ENCODE measurements around the gene EMID1.

EMID1 gene

DNA sequence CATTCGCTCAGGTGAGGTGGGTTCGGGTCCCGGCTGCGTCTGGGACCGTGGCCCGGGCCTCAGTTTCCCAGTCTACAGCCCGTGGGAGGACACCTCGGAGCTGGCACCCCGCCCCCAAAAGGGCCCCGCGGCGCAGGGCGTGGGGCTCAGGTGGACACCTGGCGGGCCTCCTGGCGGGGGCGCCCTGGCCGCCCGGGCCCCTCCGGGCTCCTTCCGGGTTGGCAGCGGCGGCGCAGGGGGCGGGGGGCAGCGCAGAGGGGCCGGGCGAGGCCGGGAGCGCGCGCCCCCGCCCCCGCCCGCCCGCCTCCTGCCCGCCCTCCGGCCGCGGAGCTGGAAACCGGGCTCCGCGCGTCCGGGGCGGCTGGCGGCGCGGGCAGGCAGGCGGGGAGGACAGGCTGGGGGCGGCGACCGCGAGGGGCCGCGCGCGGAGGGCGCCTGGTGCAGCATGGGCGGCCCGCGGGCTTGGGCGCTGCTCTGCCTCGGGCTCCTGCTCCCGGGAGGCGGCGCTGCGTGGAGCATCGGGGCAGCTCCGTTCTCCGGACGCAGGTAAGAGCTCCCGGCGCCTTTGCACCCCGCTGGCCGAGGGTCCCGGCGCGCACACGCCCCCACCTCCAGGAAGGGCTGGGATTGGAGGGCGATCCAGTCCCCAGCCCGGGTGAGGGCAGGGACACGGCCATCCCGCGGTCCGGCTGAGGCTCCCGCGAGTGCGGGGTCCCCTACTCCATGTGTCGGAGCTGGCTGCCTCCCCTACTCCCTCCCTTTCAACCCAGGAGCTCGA is at the start of gene EMID1:
Gene EMID1, plus strand, starts transcription at position 303 of the 778 bp plus-strand sequence. Its CDS starts 143 bp downstream, at position 446.
- DNase-seq (ENCODE audit: low read depth, low spot score) = no peak

DNA sequence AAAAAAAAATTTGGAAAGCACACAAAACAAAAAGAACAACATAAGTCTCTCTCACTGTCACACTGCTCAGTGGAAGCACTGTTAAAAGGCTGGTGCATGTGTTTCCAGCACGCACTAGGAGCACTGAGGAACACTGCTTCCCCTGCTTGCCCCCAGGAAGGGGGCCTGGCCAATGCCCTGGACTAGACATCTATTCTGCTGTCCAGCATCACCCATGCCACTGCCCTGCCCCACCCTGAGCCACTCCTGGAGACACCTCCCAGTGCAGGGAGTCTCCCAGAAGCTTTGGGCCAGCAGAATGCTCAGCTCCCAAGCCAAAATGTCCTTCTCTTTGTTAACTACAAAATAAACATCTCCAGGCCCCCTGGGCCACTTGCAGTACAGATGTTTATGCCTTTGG is 49.7 kb upstream of the EMID1 start:
- no peak for DNase-seq (ENCODE audit: low read depth, low spot score)

DNA sequence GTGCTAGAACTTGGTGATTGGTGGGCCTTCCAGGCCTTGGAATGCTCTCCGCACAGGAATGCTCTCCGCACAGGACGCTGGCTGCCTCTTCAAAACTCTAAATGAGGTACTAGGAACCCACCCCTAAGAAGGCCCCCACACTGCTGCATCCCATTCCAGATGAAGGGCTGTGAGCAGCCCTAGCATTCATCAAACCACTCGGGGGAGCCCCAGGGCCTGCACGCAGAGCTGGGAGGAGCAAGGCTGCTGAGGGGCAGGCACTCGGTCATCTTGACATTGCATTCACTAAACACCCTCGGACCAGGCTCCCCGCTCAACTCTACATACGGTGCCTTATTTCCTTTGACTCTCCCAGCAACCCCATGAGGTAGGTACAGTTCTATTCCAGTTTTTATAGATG is 49.2 kb upstream of the EMID1 start:
- DNase-seq (ENCODE audit: low read depth, low spot score) = no peak

DNA sequence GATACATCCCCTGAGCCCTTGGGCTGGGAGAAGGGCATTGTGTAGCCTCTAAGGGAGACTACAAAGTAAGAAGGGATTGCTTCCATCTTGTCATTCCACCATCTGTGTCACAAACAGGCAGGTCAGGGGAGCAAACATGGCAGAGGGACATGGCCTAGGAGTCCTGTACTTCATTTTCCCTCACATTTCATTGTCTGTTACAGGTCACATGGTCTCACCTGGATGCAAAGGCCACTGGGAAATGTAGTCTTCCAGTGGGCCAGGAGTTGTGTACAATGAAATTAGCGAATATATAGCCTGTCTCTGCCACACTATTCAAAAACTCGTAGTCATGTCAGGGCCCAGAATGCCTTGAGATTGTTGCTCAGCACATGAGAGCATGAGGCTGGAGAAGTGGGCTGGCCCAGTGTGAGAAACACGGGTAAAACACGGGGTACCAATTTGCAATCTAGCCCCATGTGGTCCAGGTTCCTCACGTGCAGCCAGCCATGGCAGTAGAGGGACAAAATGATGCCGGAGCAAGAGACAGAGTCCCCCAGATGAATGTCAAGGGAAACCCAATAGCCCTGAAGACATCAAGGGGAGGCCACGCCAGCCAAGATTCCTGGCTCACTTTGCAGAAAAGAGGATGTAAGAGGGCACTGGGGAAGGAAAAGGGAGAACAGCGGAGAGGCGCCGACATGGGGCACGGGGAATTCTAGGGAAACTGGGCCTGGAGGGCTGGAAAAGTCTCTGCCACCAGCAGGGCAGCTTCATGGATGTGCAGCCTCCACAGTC is 47.7 kb upstream of the EMID1 start:
- no peak for DNase-seq (ENCODE audit: low read depth, low spot score)

DNA sequence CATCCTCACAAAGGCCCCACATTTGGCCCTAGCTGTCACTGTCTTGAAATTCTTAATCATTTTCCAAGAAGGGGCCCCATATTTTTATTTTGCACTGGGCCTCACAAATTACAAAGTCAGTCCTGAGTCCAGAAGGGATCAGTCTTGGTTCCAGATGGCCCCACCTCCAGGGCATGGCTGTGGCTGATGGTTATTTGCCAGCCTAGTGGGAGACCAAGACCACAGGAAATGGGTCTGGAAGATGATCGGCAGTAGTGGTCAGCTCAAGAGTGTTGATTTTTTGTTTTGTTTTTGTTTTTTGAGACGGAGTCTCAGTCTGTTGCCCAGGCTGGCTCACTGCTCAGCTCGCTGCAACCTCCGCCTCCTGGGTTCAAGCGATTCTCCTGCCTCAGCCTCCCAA is 47.1 kb upstream of the EMID1 start:
- no peak for DNase-seq (ENCODE audit: low read depth, low spot score)

DNA sequence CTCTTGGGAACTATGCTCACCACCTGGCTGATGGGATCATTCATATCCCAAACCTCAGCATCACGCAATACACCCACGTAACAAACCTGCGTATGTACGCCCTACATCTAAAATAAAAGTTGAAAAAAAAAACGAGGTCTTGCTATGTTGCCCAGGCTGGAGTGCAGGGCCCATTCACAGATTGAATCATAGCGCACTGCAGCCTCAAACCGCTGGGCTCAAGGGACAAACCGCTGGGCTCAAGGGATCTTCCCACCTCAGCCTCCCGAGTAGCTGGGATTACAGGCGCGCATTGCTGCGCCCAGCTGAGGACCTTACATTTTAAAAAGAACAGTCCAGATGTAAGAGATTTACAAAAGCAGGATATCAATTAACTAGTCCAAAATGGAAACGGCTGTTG is 41.9 kb upstream of the EMID1 start:
- DNase-seq (ENCODE audit: low read depth, low spot score) = no peak

- DNase-seq (ENCODE audit: low read depth, low spot score) = no peak
These were observed 40.2 kb upstream of the EMID1 start for GRCh38 chr22:29165321-29166060.

DNA sequence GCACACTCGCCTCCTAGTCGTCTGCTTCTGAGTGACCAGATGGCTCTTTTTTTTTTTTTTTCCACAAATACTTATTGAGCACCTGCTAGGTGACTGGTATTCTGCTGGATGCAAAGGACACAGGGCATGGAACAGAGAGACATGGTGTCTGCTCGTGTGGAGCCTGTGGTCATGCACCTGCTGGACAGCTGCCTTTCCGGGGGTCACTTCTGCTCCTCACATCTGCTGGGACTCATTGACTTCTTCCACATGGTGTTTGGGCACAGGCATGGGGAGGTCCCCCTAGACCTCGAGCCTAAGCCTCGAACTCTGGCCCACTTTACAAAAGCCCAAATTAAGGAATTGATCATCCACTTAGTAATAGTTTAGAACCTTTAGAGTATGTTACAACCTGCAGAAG is 39.5 kb upstream of the EMID1 start:
- no peak for DNase-seq (ENCODE audit: low read depth, low spot score)

DNA sequence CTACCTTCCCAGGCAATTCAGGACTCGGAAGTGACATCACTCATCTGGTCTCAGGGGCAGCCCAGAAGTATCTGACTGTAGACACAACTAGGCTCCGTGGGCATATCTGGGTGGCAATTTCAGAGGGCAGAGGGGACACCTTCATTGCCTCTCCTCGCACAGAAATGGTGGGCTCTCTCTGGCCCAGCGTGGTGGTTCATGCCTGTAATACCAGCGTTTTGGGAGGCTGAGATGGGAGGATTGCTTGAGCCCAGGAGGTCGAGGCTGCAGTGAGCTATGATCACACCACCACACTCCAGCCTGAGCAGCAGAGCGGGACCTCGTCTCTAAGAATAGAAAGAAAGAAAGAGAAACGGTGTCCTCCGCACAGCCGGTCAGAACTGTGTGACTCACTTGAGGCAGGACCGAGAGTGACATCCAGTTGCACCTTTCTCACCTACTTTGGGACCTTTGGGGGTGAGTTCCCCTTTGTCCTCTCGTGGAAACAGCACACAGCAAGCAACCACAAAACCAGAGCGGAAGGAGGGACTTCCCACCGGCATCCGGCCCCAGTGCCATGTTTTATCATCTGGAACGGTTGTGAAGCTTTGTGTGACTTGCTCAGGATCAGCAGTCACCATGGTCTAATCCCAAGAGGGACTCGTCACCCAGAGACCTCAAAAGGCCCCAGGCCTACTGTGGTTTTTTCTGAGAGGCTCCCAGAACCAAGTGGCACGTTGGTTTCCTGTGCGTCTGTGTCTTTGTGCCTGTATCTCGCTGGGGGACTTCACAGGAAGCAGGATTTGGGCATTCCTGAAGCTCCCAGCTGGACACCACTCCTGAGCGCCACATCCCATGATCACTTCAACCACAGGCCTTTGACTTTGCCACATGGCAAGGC is 38.4 kb upstream of the EMID1 start:
- peak; percentile 1 for DNase-seq (ENCODE audit: low read depth, low spot score)

- DNase-seq (ENCODE audit: low read depth, low spot score) = no peak
These were observed 34.0 kb upstream of the EMID1 start for GRCh38 chr22:29171721-29172120.

- DNase-seq (ENCODE audit: low read depth, low spot score) = no peak
These were observed 33.5 kb upstream of the EMID1 start for GRCh38 chr22:29172216-29172615.

DNA sequence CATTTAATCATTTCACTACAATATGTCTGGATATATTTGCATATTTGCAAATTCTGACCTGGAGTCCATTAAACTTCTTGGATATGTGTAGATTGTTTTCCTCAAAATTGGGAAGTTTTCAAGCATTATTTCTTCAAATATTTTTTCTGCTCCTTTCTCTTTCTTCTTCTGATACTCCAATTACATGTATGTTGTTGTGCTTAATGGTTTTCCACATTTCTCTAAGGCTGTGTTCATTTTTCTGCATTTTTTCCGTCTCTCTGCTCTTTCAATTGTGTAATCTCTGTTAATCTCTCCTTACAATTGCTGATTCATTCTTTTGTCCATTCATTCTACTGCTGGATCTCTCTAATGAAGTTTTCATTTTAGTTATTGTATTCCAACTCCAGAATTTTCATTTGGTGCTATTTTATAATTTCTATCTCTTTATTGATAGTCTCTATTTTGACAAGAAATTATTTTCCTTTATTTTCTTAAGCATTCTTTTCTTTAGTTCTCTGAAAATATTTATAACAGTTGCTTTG is 30.3 kb upstream of the EMID1 start:
- DNase-seq (ENCODE audit: low read depth, low spot score) = no peak

DNA sequence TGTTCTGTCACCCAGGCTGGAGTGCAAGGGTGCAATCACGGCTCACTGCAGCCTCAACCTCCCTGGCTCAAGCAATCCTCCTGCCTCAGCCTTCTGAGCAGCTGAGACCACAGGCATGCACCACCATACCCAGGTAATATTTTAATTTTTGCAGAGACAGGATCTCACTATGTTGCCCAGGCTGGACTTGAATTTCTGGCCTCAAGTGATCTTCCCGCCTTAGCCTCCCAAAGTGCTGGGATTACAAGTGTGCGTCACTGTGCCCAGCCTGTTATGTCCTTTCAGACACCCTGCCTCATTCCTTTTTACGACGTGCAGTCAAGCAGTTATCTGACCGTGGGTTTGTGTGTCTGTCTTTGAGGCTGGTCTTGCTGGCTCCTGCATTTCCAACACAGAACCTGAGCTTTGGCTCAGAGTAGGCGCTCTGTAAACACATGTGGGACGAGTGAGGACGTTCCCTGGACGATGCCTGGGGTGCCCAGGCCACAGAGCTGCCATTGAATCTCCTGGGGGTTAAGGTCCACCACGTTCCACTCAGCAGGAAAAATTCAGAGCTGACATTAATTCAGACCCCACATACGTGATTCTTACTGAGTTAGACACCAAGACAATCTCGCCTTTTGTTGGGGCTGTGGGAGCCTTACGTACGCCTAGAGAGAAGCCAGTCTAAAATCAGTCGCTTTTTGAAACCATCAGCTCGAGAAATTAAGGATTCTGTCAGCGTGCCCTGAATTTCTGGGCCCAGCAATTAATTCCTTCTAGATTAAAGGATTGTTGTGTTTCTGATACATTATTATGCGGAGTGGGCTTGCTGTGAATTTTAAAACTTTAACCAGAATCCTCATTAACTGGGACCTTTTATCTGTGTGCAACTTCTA is 21.5 kb upstream of the EMID1 start:
- no peak for DNase-seq (ENCODE audit: low read depth, low spot score)

GRCh38 chr22:29184849-29185490 is 20.7 kb upstream of the EMID1 start:
- no peak for DNase-seq (ENCODE audit: low read depth, low spot score)

DNA sequence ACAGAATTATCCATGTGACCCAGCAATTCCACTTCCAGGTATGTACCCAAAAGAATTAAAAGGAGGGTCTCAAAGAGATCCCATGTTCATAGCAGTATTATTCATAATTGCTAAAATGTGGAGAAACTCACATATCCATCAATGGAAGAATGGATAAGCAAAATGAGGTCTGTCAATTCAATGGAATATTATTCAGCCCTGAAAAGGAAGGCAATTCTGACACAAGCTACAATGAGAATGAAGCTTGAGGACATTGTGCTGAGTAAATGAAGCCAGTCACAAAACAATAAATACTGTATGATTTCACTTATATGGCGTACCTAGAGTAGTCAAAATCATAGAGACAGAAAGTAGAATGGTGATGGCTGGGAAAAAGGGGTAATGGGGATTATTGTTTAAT is 19.4 kb upstream of the EMID1 start:
- no peak for DNase-seq (ENCODE audit: low read depth, low spot score)

DNA sequence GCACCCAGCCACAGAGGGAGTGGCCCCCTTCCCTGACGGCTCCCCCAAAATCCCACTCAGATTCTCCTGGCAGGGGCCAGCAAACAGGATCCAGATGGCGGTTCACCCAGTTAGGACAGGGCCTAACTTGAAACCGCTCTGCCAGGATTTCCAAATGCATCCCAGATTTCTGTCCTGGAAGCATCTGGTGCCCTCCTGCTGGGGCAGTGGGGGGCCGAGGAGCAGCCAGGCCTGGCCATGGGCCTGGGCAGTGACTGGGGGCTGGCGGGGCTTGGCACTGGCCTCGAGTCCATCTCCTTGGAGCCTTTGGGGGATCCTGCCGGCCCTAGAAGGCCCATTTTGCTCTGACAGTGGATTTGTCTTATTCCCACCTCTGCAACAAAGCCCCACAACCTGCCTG is 17.9 kb upstream of the EMID1 start:
- no peak for DNase-seq (ENCODE audit: low read depth, low spot score)

DNA sequence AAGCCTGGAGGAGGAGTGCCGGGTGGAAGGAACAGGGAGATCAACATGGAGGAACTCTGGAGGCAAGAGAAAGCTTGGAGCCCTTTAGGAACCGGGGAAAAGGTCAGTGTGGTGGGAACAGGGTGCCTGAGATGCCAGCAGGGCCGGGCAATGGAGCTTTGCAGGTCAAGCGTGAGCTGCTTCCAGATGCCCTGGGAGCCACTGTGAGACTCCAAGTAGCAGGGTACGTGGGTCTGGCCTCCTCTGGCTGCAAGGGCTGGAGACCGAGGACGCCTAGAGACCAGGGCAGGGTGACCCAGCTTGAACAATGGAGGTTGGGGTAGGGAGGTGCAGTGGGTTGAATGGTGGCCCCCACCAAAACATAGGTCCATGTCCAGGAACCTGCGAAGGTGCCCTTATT is 15.6 kb upstream of the EMID1 start:
- DNase-seq (ENCODE audit: low read depth, low spot score) = no peak

DNA sequence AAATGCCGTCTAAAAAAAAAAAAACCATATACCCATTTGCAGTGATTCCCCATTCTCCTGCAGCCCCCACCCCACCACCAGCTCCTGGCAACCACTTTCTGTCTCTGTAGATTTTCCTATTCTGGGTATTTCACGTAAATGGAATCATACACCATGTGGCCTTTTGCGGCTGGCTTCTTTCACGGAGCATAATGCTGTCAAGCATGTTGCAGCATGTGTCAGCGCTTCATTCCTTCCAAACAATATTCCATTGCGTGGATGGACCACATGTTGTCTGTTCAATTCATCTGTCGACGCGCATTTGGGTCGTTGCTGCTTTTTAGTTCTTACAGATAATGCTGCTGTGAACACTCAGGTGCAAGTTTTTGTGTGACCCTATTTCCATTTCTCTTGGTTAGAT is 14.8 kb upstream of the EMID1 start:
- DNase-seq (ENCODE audit: low read depth, low spot score) = no peak

- no peak for DNase-seq (ENCODE audit: low read depth, low spot score)
These were observed 12.7 kb upstream of the EMID1 start for GRCh38 chr22:29193021-29193420.

GRCh38 chr22:29194184-29194583 is 11.5 kb upstream of the EMID1 start:
- no peak for DNase-seq (ENCODE audit: low read depth, low spot score)
